RPMI7951 (cell line): Measurements from ENCODE around the gene GLB1L. TPM values are rescaled to one million over a fixed set of nuclear protein-coding genes. Genes with fewer than 3 reads are reported as not detected.

ENCODE experiments used
- DNase-seq: peaks from one replicate; pipeline ENCODE4 v3.0.0-alpha.2; 2012; ENCODE audit warnings: low read depth
- total RNA-seq: library from RNA; depleted of rRNA; stranded (reverse); fragments of >200 nt; shearing (Covaris generic); gene quantifications from 2 replicates; pipeline ENCODE4 v1.2.3, GENCODE V29; 2014

Gene GLB1L
- total RNA-seq, 1 experiment from 2014 or later = 35.0 TPM

GRCh38 chr2:219223831-219224610 lies 21.2 kb downstream of the GLB1L start:
- DNase-seq = no peak

- no peak for DNase-seq
Observed at GRCh38 chr2:219221957-219222518, 23.2 kb downstream of the GLB1L start.

GRCh38 chr2:219220652-219221402 lies 24.4 kb downstream of the GLB1L start:
- no peak for DNase-seq

- no peak for DNase-seq
Observed at GRCh38 chr2:219219784-219220532, 25.3 kb downstream of the GLB1L start.

GRCh38 chr2:219218732-219219701 lies 26.2 kb downstream of the GLB1L start, which contains the start of gene ABCB6:
TSS of gene ABCB6 (minus strand) at chr2:219218958. CDS start at chr2:219218673, 285 bp downstream.
- peak; percentile 95 for DNase-seq

- DNase-seq = no peak
Observed at GRCh38 chr2:219218217-219218731, 27.0 kb downstream of the GLB1L start.

- no peak for DNase-seq
Observed at GRCh38 chr2:219216535-219216915, 28.7 kb downstream of the GLB1L start.

- DNase-seq = no peak
Observed at GRCh38 chr2:219215871-219216534, 29.2 kb downstream of the GLB1L start.

GRCh38 chr2:219214786-219215185 lies 30.5 kb downstream of the GLB1L start:
- DNase-seq = no peak

- DNase-seq = no peak
Observed at GRCh38 chr2:219214141-219214540, 31.1 kb downstream of the GLB1L start.

GRCh38 chr2:219213486-219214071 lies 31.7 kb downstream of the GLB1L start:
- no peak for DNase-seq

- no peak for DNase-seq
Observed at GRCh38 chr2:219213026-219213415, 32.2 kb downstream of the GLB1L start.

- DNase-seq = no peak
Observed at GRCh38 chr2:219210886-219211362, 34.3 kb downstream of the GLB1L start.

GRCh38 chr2:219210196-219210885 lies 34.9 kb downstream of the GLB1L start:
- DNase-seq = no peak

GRCh38 chr2:219209236-219210195 lies 35.7 kb downstream of the GLB1L start:
- DNase-seq = no peak

GRCh38 chr2:219207884-219208740 lies 37.1 kb downstream of the GLB1L start:
- DNase-seq = peak; percentile 58
